Measurements from ENCODE around the gene LRRN2.

The LRRN2 gene

GRCh38 chr1:204672069-204672468 lies 13.5 kb downstream of the LRRN2 start:
- Histone ChIP-seq H3K4me3 (no peak overlapping the region), H3K9me3 (no peaks in the 10 kb centered on the region), H3K27me3 (no peaks in the 10 kb centered on the region), H3K4me1 (peaks cover 39% of the 10 kb centered on the region), H3K9ac (no peak overlapping the region), H3K27ac (no peak overlapping the region), H4K20me1 (peaks cover 100% of the 10 kb centered on the region), H3K4me2 (no peak overlapping the region), H3K36me3 (peaks cover 97% of the 10 kb centered on the region)
- TF ChIP-seq Cebpa-rat (IDR thresholded peaks at IDR 0.05): no peak

- H3K9me3 ChIP-seq: no peaks in the 10 kb centered on the region
- no peak overlapping the region for H3K9ac ChIP-seq
- H3K4me2 ChIP-seq: no peak overlapping the region
- no peak overlapping the region for H3K4me3 ChIP-seq
- H3K36me3 ChIP-seq: peaks cover 88% of the 10 kb centered on the region
- TF ChIP-seq Cebpa-rat (IDR thresholded peaks at IDR 0.05): no peak
- peaks cover 100% of the 10 kb centered on the region for H4K20me1 ChIP-seq
- peaks cover 28% of the 10 kb centered on the region for H3K4me1 ChIP-seq
- H3K27ac ChIP-seq: no peak overlapping the region
- H3K27me3 ChIP-seq: no peaks in the 10 kb centered on the region
Measured at GRCh38 chr1:204670152-204670927, 15.2 kb downstream of the LRRN2 start.

GRCh38 chr1:204669579-204669978 lies 16.0 kb downstream of the LRRN2 start:
- peaks cover 100% of the 10 kb centered on the region for H4K20me1 ChIP-seq
- no peak overlapping the region for H3K27ac ChIP-seq
- TF ChIP-seq Cebpa-rat (IDR thresholded peaks at IDR 0.05): no peak
- no peak overlapping the region for H3K9ac ChIP-seq
- no peaks in the 10 kb centered on the region for H3K27me3 ChIP-seq
- no peaks in the 10 kb centered on the region for H3K9me3 ChIP-seq
- H3K36me3 ChIP-seq: peaks cover 88% of the 10 kb centered on the region
- no peak overlapping the region for H3K4me3 ChIP-seq
- H3K4me1 ChIP-seq: peaks cover 28% of the 10 kb centered on the region
- H3K4me2 ChIP-seq: no peak overlapping the region

- H4K20me1 ChIP-seq: peaks cover 100% of the 10 kb centered on the region
- no peak for TF ChIP-seq Cebpa-rat (IDR thresholded peaks at IDR 0.05)
- H3K27ac ChIP-seq: no peak overlapping the region
- peaks cover 91% of the 10 kb centered on the region for H3K36me3 ChIP-seq
- H3K9me3 ChIP-seq: no peaks in the 10 kb centered on the region
- H3K9ac ChIP-seq: no peak overlapping the region
- H3K4me1 ChIP-seq: peaks cover 15% of the 10 kb centered on the region
- no peak overlapping the region for H3K4me3 ChIP-seq
- no peak overlapping the region for H3K4me2 ChIP-seq
- H3K27me3 ChIP-seq: no peaks in the 10 kb centered on the region
Measured at GRCh38 chr1:204664384-204664651, 21.2 kb downstream of the LRRN2 start.

- Histone ChIP-seq H3K36me3 (peaks cover 91% of the 10 kb centered on the region), H3K4me3 (no peak overlapping the region), H3K4me2 (no peak overlapping the region), H3K27me3 (no peaks in the 10 kb centered on the region), H4K20me1 (peaks cover 100% of the 10 kb centered on the region), H3K4me1 (peaks cover 15% of the 10 kb centered on the region), H3K27ac (no peak overlapping the region), H3K9ac (no peak overlapping the region), H3K9me3 (no peaks in the 10 kb centered on the region)
- TF ChIP-seq Cebpa-rat (IDR thresholded peaks at IDR 0.05): no peak
Measured at GRCh38 chr1:204663644-204664383, 21.7 kb downstream of the LRRN2 start.

GRCh38 chr1:204662530-204662929 lies 23.0 kb downstream of the LRRN2 start:
- Histone ChIP-seq H3K4me1 (peaks cover 15% of the 10 kb centered on the region), H3K4me2 (no peak overlapping the region), H3K36me3 (peaks cover 83% of the 10 kb centered on the region), H4K20me1 (peaks cover 98% of the 10 kb centered on the region), H3K9ac (no peak overlapping the region), H3K27me3 (no peaks in the 10 kb centered on the region), H3K4me3 (no peak overlapping the region), H3K9me3 (no peaks in the 10 kb centered on the region), H3K27ac (no peak overlapping the region)
- TF ChIP-seq Cebpa-rat (IDR thresholded peaks at IDR 0.05): no peak

- Histone ChIP-seq H3K27me3 (no peaks in the 10 kb centered on the region), H3K36me3 (peaks cover 80% of the 10 kb centered on the region)
- no peak for TF ChIP-seq Cebpa-rat (IDR thresholded peaks at IDR 0.05)
Measured at GRCh38 chr1:204660509-204660908, 25.0 kb downstream of the LRRN2 start.

GRCh38 chr1:204659056-204659455 lies 26.5 kb downstream of the LRRN2 start:
- H3K27ac ChIP-seq: no peak overlapping the region
- peaks cover 16% of the 10 kb centered on the region for H3K4me1 ChIP-seq
- H3K4me2 ChIP-seq: no peak overlapping the region
- peaks cover 66% of the 10 kb centered on the region for H3K36me3 ChIP-seq
- TF ChIP-seq Cebpa-rat (IDR thresholded peaks at IDR 0.05): no peak
- no peak overlapping the region for H3K4me3 ChIP-seq
- no peak overlapping the region for H3K9ac ChIP-seq
- no peaks in the 10 kb centered on the region for H3K9me3 ChIP-seq
- H4K20me1 ChIP-seq: peaks cover 98% of the 10 kb centered on the region
- no peaks in the 10 kb centered on the region for H3K27me3 ChIP-seq

More at GRCh38 chr1:204660509-204660908, 25.0 kb downstream of the LRRN2 start:
- Histone ChIP-seq H3K4me2 (no peak overlapping the region), H3K9ac (no peak overlapping the region), H3K27ac (no peak overlapping the region), H3K4me1 (peaks cover 13% of the 10 kb centered on the region), H3K9me3 (no peaks in the 10 kb centered on the region), H3K4me3 (no peak overlapping the region), H4K20me1 (peaks cover 98% of the 10 kb centered on the region)

- Histone ChIP-seq H3K27me3 (no peaks in the 10 kb centered on the region), H3K4me1 (peaks cover 24% of the 10 kb centered on the region), H3K4me2 (no peak overlapping the region), H3K27ac (no peak overlapping the region), H3K9me3 (no peaks in the 10 kb centered on the region), H4K20me1 (peaks cover 98% of the 10 kb centered on the region), H3K9ac (no peak overlapping the region), H3K36me3 (peaks cover 58% of the 10 kb centered on the region), H3K4me3 (no peak overlapping the region)
- no peak for TF ChIP-seq Cebpa-rat (IDR thresholded peaks at IDR 0.05)
Measured at GRCh38 chr1:204658295-204658694, 27.2 kb downstream of the LRRN2 start.

GRCh38 chr1:204653590-204654340 lies 31.8 kb downstream of the LRRN2 start:
- Histone ChIP-seq H3K4me1 (peaks cover 63% of the 10 kb centered on the region), H3K27ac (no peak overlapping the region), H3K4me3 (no peak overlapping the region), H3K9me3 (no peaks in the 10 kb centered on the region), H3K4me2 (peak overlapping the region; percentile 82), H3K27me3 (no peaks in the 10 kb centered on the region), H3K36me3 (peaks cover 34% of the 10 kb centered on the region), H3K9ac (no peak overlapping the region), H4K20me1 (peaks cover 97% of the 10 kb centered on the region)
- no peak for TF ChIP-seq Cebpa-rat (IDR thresholded peaks at IDR 0.05)

All from BLaER1 (cell line).